ENCODE results near the gene CNKSR2. TPM values are rescaled to one million over a fixed set of nuclear protein-coding genes. Genes with fewer than 3 reads are reported as not detected.

CNKSR2 gene
- total RNA-seq, 1 experiment from 2014 or later: 52.9 TPM

- Histone ChIP-seq H3K23me2 (ENCODE audit: insufficient read length, low read depth, low read length, poor library complexity, severe bottlenecking) (no peaks in the 10 kb centered on the region), H3K23ac (ENCODE audit: insufficient read length, low read depth, low read length) (no peak overlapping the region), H3K27ac (ENCODE audit: insufficient read length, low read depth, low read length) (no peak overlapping the region), H2BK12ac (ENCODE audit: insufficient read length, low read depth, low read length) (no peak overlapping the region), H4K5ac (ENCODE audit: insufficient read length, low read depth, low read length) (no peak overlapping the region), H3K79me2 (ENCODE audit: insufficient read depth, low read length) (no peaks in the 10 kb centered on the region), H3T11ph (ENCODE audit: low read length) (no peak overlapping the region), H3K56ac (ENCODE audit: insufficient read length, low read depth, low read length) (no peak overlapping the region), H3K9ac (ENCODE audit: extremely low read depth, insufficient read length, low read length) (no peak overlapping the region), H2AFZ (ENCODE audit: low read length) (no peak overlapping the region), H3K27me3 (ENCODE audit: insufficient read depth, low read length) (no peaks in the 10 kb centered on the region), H2BK5ac (ENCODE audit: insufficient read length, low read length) (no peak overlapping the region), H4K20me1 (ENCODE audit: control insufficient read depth, insufficient read depth, insufficient read length) (no peaks in the 10 kb centered on the region), H3K79me1 (ENCODE audit: insufficient read depth, low read depth, low read length, poor library complexity, severe bottlenecking) (no peaks in the 10 kb centered on the region), H3K4me2 (ENCODE audit: insufficient read depth, insufficient read length, low read length) (no peak overlapping the region), H3K4me1 (ENCODE audit: insufficient read depth, low read length) (no peaks in the 10 kb centered on the region), H3K4ac (ENCODE audit: low read depth, low read length) (no peak overlapping the region), H3K14ac (ENCODE audit: insufficient read depth, low read length) (no peak overlapping the region), H2AK5ac (ENCODE audit: insufficient read length, low read length) (no peak overlapping the region), H3K18ac (ENCODE audit: insufficient read length, low read depth, low read length) (no peak overlapping the region), H2BK20ac (ENCODE audit: low read depth, low read length, poor library complexity, severe bottlenecking) (no peak overlapping the region), H2BK120ac (ENCODE audit: low read depth, low read length, poor library complexity, severe bottlenecking) (no peak overlapping the region), H4K8ac (replicated peaks; ENCODE audit: insufficient read length, low read depth, low read length) (no peak overlapping the region), H4K91ac (ENCODE audit: insufficient read length, low read depth, low read length) (no peak overlapping the region), H2BK15ac (ENCODE audit: low read depth, low read length) (no peak overlapping the region), H3K9me3 (ENCODE audit: control insufficient read depth, low read depth, low read length) (peaks cover 16% of the 10 kb centered on the region)
- peaks cover 0 to 3% of the 10 kb centered on the region in 2 experiments; a peak in 1 of 4 replicates for H3K4me1 Mint-ChIP-seq
- peak overlapping the region in 1 of 3 experiments; percentile 82; a peak in 2 of 7 replicates for H3K27ac Mint-ChIP-seq
- peak overlapping the region in 1 of 2 experiments; percentile 13; a peak in 2 of 5 replicates for H3K4me3 Mint-ChIP-seq
- no peak for DNase-seq
- no peak for TF ChIP-seq CTCF (conservative IDR thresholded peaks at IDR 0.05)
- peaks cover 0 to 3% (median 2%) of the 10 kb centered on the region in 3 experiments; a peak in 3 of 7 replicates for H3K36me3 Mint-ChIP-seq (ENCODE audit: insufficient read depth in 1 of 3, low read depth in 3 of 3)
- no CpG with 5 or more reads among the region's 3 CpGs for WGBS (ENCODE audit: extremely low coverage, insufficient read length, low lambda C conversion rate)
- H3K27me3 Mint-ChIP-seq (ENCODE audit: low read depth): no peaks in the 10 kb centered on the region; the same call in 1 of the 2 replicates
- H3K9me3 Mint-ChIP-seq: peaks cover 3 to 31% of the 10 kb centered on the region in 2 experiments; a peak in 4 of 5 replicates
Measured at GRCh38 chrX:21659320-21659719, 285.1 kb downstream of the CNKSR2 start.
